SIG-M5 treated with dmso at 0.1 percent for 504 hours (cell line): Measurements from ENCODE around the gene CNGA1.
"Not testable (repeated sequence)": the region's sequence is repeated elsewhere in the genome, so short reads cannot be mapped to it uniquely, and the experiment has no call there.

Source experiments
- DNase-seq: peaks from one replicate; lab custom pipeline; 2025; ENCODE audit not compliant: unreplicated experiment; lab: John Stamatoyannopoulos, UW

The CNGA1 gene

GRCh38 chr4:47974566-47974965 is 41.9 kb downstream of the CNGA1 start:
- peak; percentile 8 for DNase-seq

- DNase-seq: no peak
Observed at GRCh38 chr4:47972721-47973120, 43.8 kb downstream of the CNGA1 start.

- DNase-seq: peak; percentile 60
Observed at GRCh38 chr4:47972181-47972580, 44.3 kb downstream of the CNGA1 start.

- DNase-seq: no peak
Observed at GRCh38 chr4:47968847-47969246, 47.6 kb downstream of the CNGA1 start.

- DNase-seq: no peak
Observed at GRCh38 chr4:47954677-47955076, 61.8 kb downstream of the CNGA1 start.

- DNase-seq: no peak
Observed at GRCh38 chr4:47954245-47954644, 62.2 kb downstream of the CNGA1 start.

GRCh38 chr4:47945930-47946726 is 70.4 kb downstream of the CNGA1 start:
- no peak for DNase-seq

- DNase-seq: no peak
Observed at GRCh38 chr4:47942081-47942819, 74.2 kb downstream of the CNGA1 start.

GRCh38 chr4:47939456-47939855 is 77.0 kb downstream of the CNGA1 start:
- no peak for DNase-seq

- DNase-seq: no peak
Observed at GRCh38 chr4:47936336-47936735, 80.1 kb downstream of the CNGA1 start.

GRCh38 chr4:47933840-47934239 is 82.6 kb downstream of the CNGA1 start:
- DNase-seq: peak; percentile 59

- no peak for DNase-seq
Observed at GRCh38 chr4:47930971-47931804, 85.3 kb downstream of the CNGA1 start.

GRCh38 chr4:47929682-47930201 is 86.7 kb downstream of the CNGA1 start:
- no peak for DNase-seq

GRCh38 chr4:47926667-47927258 is 89.7 kb downstream of the CNGA1 start:
- peak; percentile 27 for DNase-seq

GRCh38 chr4:47923261-47923608 is 93.2 kb downstream of the CNGA1 start:
- not testable (repeated sequence) for DNase-seq

- not testable (repeated sequence) for DNase-seq
Observed at GRCh38 chr4:47922436-47923260, 93.8 kb downstream of the CNGA1 start.

GRCh38 chr4:47917163-47917562 is 99.3 kb downstream of the CNGA1 start:
- DNase-seq: not testable (repeated sequence)

GRCh38 chr4:47915378-47915777 is 101.1 kb downstream of the CNGA1 start:
- DNase-seq: no peak

- DNase-seq: no peak
Observed at GRCh38 chr4:47914926-47915237, 101.6 kb downstream of the CNGA1 start.

- DNase-seq: peak; percentile 96
Observed at GRCh38 chr4:47914220-47914925, 102.1 kb downstream of the CNGA1 start, which contains the start of gene NFXL1. NFXL1 (minus strand) TSS chr4:47914583; CDS start chr4:47914203, 380 bp downstream.
